Activated CD4-positive, alpha-beta T cell treated with anti-CD3 and anti-CD28 coated beads for 24 hours (primary cell): Measurements from ENCODE around the gene RBM3.
"Not testable (repeated sequence)": the region's sequence is repeated elsewhere in the genome, so short reads cannot be mapped to it uniquely, and the experiment has no call there.

Experiments used
- DNase-seq, 2 donors: peaks; one replicate each; pipeline ENCODE4 v3.0.0-alpha.2; 2020; ENCODE audit warnings: low read depth in 2 of 2

The RBM3 gene

GRCh38 chrX:48574270-48575266, at the start of gene RBM3:
Gene RBM3, plus strand, starts transcription at chrX:48574484. Its CDS starts 697 bp downstream, at chrX:48575181.
- DNase-seq, result peak; percentile 78 to 81

- not testable (repeated sequence) for DNase-seq
Measured at GRCh38 chrX:48525853-48526252, 48.4 kb upstream of the RBM3 start.

DNA sequence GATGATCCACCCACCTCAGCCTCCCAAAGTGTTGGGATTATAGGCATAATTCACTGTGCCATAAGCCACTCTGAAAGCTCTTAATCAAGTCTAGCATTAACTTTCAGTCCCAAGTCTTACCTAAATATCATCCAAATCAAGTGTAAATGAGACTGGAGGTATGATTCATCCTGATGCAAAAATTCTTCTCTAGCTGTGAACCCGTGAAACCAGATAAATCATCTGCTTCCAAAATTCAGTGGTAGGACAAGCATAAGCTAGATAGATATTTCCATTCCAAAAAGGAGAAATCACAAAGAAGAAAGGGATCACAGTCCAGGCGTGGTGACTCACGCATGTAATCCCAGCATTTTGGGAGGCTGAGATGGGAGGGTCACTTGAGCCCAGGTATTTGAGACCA, 43.5 kb upstream of the RBM3 start:
- DNase-seq, result no peak

- no peak for DNase-seq
Measured at GRCh38 chrX:48531358-48531959, 42.8 kb upstream of the RBM3 start.

GRCh38 chrX:48532161-48532560, 42.1 kb upstream of the RBM3 start:
- no peak for DNase-seq

GRCh38 chrX:48533165-48533564, 41.1 kb upstream of the RBM3 start:
- DNase-seq, result no peak

- no peak for DNase-seq
Measured at GRCh38 chrX:48538641-48539344, 35.5 kb upstream of the RBM3 start.

- DNase-seq, result peak; percentile 91 to 93
Measured at GRCh38 chrX:48539345-48540027, 34.8 kb upstream of the RBM3 start, which contains the start of gene TBC1D25. Gene TBC1D25, plus strand, starts transcription at chrX:48539714. Its CDS starts 84 bp downstream, at chrX:48539798.

- DNase-seq, result peak; percentile 20 to 44
Measured at GRCh38 chrX:48540028-48540375, 34.3 kb upstream of the RBM3 start.

- DNase-seq, result no peak
Measured at GRCh38 chrX:48540480-48540879, 33.8 kb upstream of the RBM3 start.

DNA sequence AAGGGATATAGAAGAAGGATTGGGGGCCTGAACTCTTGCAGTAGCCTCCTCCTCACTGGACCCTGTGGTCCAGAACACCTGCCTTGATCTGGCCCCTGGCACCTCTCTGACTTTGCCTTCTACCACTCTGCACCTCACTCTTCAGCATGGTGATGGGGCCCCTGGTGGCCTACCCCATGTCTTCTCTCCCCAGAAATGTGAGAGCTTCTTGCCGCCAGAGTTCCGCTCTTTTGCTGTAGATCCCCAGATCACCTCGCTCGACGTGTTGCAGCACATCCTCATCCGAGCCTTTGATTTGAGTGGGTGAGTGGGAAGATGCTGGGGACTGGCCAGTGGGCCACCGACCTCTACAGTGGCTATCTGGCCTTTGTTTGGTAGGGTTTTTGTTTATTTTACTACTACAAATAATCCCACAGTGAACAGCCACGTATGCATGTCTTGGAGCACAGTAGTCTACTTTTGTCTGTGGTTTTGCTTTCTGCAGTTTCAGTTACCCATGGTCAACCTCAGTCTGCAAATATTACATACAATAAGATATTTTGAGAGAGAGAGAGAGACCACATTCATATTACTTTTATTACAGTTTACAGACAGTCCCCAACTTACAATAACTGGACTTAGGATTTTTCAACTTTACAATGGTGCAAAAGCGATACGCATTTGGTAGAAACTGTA, 33.0 kb upstream of the RBM3 start:
- no peak for DNase-seq

GRCh38 chrX:48548871-48549270, 25.4 kb upstream of the RBM3 start:
- no peak for DNase-seq

GRCh38 chrX:48555731-48556325, 18.5 kb upstream of the RBM3 start:
- DNase-seq, result not testable (repeated sequence)

- DNase-seq, result no peak
Measured at GRCh38 chrX:48558271-48558670, 16.0 kb upstream of the RBM3 start.

DNA sequence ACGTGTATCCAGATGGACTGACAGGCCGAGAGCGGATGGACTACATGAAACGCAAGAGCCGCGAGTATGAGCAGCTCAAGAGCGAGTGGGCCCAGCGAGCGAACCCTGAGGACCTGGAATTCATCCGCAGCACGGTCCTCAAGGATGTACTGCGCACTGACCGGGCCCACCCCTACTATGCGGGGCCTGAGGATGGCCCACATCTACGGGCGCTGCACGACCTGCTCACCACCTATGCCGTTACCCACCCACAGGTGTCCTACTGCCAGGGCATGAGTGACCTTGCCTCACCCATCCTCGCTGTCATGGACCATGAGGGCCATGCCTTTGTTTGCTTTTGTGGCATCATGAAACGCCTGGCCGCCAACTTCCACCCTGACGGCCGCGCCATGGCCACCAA, 14.6 kb upstream of the RBM3 start:
- DNase-seq, result no peak

DNA sequence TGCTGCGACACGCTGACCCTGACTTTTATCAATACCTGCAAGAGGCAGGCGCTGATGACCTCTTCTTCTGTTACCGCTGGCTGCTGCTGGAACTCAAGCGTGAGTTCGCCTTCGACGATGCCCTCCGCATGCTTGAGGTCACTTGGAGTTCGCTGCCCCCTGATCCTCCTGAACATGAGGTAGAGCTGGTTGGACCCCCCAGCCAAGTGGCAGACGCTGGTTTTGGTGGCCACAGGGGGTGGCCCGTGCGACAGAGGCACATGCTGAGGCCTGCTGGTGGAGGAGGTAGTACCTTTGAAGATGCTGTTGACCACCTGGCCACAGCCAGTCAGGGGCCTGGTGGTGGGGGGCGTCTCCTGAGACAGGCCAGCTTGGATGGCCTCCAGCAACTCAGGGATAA, 14.2 kb upstream of the RBM3 start:
- no peak for DNase-seq

GRCh38 chrX:48560681-48561080, 13.6 kb upstream of the RBM3 start:
- no peak for DNase-seq

GRCh38 chrX:48569958-48570357, 4.3 kb upstream of the RBM3 start:
- no peak for DNase-seq

- no peak for DNase-seq
Measured at GRCh38 chrX:48573690-48574269, 504 bp upstream of the RBM3 start.

DNA sequence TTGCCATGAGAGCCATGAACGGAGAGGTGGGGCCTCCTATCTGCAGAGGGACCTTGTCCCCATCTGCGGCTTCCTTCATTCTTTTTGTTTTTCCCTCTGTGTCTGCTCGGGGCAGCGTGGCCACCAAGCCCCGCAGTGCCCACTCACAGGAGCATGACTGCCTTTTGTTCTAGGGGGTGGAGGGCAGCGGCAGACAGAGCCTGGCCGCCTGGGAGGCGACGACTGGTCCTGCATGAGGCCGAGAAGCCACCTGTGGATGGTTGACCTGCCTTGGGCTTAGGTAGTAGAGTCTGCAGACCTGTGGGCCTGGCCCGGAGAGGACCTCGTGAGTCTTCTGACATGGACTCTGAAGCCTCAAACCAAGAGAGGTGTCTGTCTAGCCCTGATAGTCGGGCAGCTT, 1.4 kb downstream of the RBM3 start:
- no peak for DNase-seq
